K562 (cell line): ENCODE data around the gene APLF. TPM values are rescaled to one million over a fixed set of nuclear protein-coding genes. Genes with fewer than 3 reads are reported as not detected.

Experiments used
- ARHGAP35 ChIP-seq: fragments of 450-650 bp; IDR thresholded peaks from 2 replicates; pipeline ENCODE4 v1.6.1; 2018; ENCODE audit not compliant: partially characterized antibody
- BDP1 ChIP-seq: IDR thresholded peaks from 3 replicates; pipeline ENCODE4 v1.6.1; 2011; ENCODE audit not compliant: insufficient read length, insufficient read depth
- ELF1 ChIP-seq: fragments of 200-800 bp; sonication (Bioruptor generic); IDR thresholded peaks from 2 replicates; pipeline ENCODE4 v1.6.1; 2016; ENCODE audit warnings: missing genetic modification characterization, missing compliant biosample characterization
- LARP7 ChIP-seq: fragments of 450-650 bp; IDR thresholded peaks from 2 replicates; pipeline ENCODE4 v1.6.1; 2016
- NUFIP1 ChIP-seq: fragments of 450-650 bp; IDR thresholded peaks from 2 replicates; pipeline ENCODE4 v1.6.1; 2018; ENCODE audit not compliant: partially characterized antibody
- RBM17 ChIP-seq: fragments of 200-400 bp; formaldehyde crosslinking; IDR thresholded peaks from 2 replicates; pipeline ENCODE4 v1.6.1; 2017; ENCODE audit warnings: low read depth, mild to moderate bottlenecking, low read length, borderline replicate concordance
- RBM25 ChIP-seq: fragments of 200-400 bp; formaldehyde crosslinking; IDR thresholded peaks from 2 replicates; pipeline ENCODE4 v1.6.1; 2018; ENCODE audit warnings: low read length, low read depth, moderate library complexity; ENCODE audit not compliant: severe bottlenecking
- SAFB ChIP-seq: fragments of 200-400 bp; formaldehyde crosslinking; IDR thresholded peaks from 2 replicates; pipeline ENCODE4 v1.6.1; 2017; ENCODE audit warnings: low read depth, low read length, borderline replicate concordance
- SETDB1 ChIP-seq: IDR thresholded peaks from one replicate; pipeline ENCODE4 v1.6.1; 2012; ENCODE audit warnings: low read length, control low read depth, inconsistent platforms
- SIRT6 ChIP-seq: IDR thresholded peaks from one replicate; pipeline ENCODE4 v1.6.1; 2012; ENCODE audit warnings: low read depth, mild to moderate bottlenecking, control low read depth, inconsistent platforms, low read length, moderate library complexity
- TAF15 ChIP-seq: fragments of 200-400 bp; formaldehyde crosslinking; IDR thresholded peaks from 2 replicates; pipeline ENCODE4 v1.6.1; 2017; ENCODE audit warnings: mild to moderate bottlenecking, low read depth, low read length, moderate library complexity
- ZKSCAN3 ChIP-seq: fragments of 250-450 bp; sonication (Bioruptor Pico); IDR thresholded peaks from 2 replicates; pipeline ENCODE4 v1.4.0; 2020
- ZNF24 ChIP-seq: fragments of 450-650 bp; IDR thresholded peaks from 2 replicates; pipeline ENCODE4 v1.6.1; 2016
- polyA plus RNA-seq, 8 experiments: library from polyadenylated mRNA; depleted of rRNA in 4 of 8; stranded (reverse) in 5 of 8; unstranded in 3 of 8; fragments of >200 nt; fragmentation: Nextera tagmentation in 2 of 8; fragmentation: Illumina TruSeq in 1 of 8; extraction: Ambion mirVana in 2 of 8; extraction: Trizol in 1 of 8; gene quantifications; 2 replicates each; pipeline versions ENCODE4 v1.2.1 to v1.2.3, GENCODE V29; 2011 to 2014; ENCODE audit warnings: inconsistent platforms in 1 of 8, missing spikeins in 1 of 8
- total RNA-seq, 7 experiments: library from RNA; depleted of rRNA in 6 of 7; stranded (reverse); fragments of >200 nt in 6 of 7; fragmentation: Illumina TruSeq in 2 of 7; extraction: Trizol in 2 of 7; gene quantifications; 2 replicates each; pipeline versions ENCODE4 v1.2.1 to v1.2.3, GENCODE V29; 2011 to 2021; ENCODE audit warnings: low replicate concordance in 1 of 7
- TF ChIP-seq, protein P1 (sequence below): fragments of 250-450 bp; sonication (Bioruptor Pico); IDR thresholded peaks from 2 replicates; pipeline ENCODE4 v1.8.0; 2022; ENCODE audit warnings: moderate library complexity, mild to moderate bottlenecking, inconsistent platforms
- TF ChIP-seq, protein P2 (sequence below): fragments of 200-800 bp; sonication (Bioruptor generic); IDR thresholded peaks from 2 replicates; pipeline ENCODE4 v1.6.1; 2017; ENCODE audit warnings: missing genetic modification characterization, missing compliant biosample characterization
- TF ChIP-seq, protein P3 (sequence below), 2 experiments: fragments of 450-650 bp in 1 of 2; sonication (generic) in 1 of 2; formaldehyde crosslinking in 1 of 2; IDR thresholded peaks; 2 replicates each; pipeline versions ENCODE4 v1.7.1 to v1.9.0; 2016 to 2022; ENCODE audit warnings: inconsistent platforms in 1 of 2, mild to moderate bottlenecking in 1 of 2, missing genetic modification reagents in 1 of 2

APLF gene
- total and polyA plus RNA-seq, 9 of the 15 experiments (the other 6 are each of a cell fraction or from before 2014, with no cell fraction given), result 0.07 to 1.1 (median 0.71) TPM

DNA sequence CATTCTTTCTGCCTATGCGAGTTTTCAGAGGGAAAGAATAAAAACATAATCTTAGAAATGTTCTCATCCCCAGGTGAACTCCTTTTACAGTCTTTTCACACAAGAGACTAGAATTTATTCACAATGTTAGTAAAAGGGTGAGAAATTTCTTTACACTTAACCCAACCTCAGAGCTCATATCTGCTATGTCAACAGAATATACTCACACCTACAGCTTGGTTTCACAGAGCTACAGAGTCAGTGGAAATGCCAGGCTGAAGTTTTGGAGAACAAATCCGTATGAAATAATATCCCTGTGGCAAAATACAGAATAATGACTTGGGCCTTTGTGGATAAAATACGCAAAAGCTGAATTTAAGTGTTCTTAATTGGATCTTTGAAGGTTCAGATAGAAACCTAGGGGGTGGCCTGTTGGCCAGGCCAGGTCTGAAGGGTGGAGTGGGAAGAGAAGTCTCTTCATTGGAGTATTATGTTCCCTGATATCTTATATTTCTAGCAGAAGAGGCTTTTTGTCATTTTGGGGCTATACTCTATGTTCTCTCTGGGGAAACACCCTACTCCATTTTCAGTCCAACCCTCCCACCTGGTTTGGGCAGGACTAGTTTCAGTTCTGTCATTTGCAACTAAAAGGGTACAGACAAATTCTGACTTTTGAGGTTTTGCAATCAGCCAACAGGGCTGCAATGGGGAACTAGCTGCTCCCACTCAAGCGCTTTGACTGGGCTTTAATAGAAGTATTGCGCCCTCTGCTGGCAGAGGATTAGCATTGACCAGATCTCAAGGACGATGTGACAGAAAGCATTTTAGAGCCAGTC, 26.0 kb upstream of the APLF start (continued):
- TF ChIP-seq, protein P1, sequence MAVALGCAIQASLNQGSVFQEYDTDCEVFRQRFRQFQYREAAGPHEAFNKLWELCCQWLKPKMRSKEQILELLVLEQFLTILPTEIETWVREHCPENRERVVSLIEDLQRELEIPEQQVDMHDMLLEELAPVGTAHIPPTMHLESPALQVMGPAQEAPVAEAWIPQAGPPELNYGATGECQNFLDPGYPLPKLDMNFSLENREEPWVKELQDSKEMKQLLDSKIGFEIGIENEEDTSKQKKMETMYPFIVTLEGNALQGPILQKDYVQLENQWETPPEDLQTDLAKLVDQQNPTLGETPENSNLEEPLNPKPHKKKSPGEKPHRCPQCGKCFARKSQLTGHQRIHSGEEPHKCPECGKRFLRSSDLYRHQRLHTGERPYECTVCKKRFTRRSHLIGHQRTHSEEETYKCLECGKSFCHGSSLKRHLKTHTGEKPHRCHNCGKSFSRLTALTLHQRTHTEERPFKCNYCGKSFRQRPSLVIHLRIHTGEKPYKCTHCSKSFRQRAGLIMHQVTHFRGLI (CRISPR knock-in tag), result no peak
- no peak for TF ChIP-seq SAFB
- no peak for TF ChIP-seq TAF15
- no peak for TF ChIP-seq ARHGAP35
- TF ChIP-seq SETDB1, result no peak
- TF ChIP-seq BDP1, result no peak
- no peak for TF ChIP-seq NUFIP1
- no peak for TF ChIP-seq RBM17
- no peak for TF ChIP-seq ZKSCAN3
- TF ChIP-seq ELF1 (tag), result peak; percentile 46; the same call in 1 of the 2 replicates
- TF ChIP-seq, protein P2, sequence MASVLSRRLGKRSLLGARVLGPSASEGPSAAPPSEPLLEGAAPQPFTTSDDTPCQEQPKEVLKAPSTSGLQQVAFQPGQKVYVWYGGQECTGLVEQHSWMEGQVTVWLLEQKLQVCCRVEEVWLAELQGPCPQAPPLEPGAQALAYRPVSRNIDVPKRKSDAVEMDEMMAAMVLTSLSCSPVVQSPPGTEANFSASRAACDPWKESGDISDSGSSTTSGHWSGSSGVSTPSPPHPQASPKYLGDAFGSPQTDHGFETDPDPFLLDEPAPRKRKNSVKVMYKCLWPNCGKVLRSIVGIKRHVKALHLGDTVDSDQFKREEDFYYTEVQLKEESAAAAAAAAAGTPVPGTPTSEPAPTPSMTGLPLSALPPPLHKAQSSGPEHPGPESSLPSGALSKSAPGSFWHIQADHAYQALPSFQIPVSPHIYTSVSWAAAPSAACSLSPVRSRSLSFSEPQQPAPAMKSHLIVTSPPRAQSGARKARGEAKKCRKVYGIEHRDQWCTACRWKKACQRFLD (CRISPR knock-in tag), result peak; percentile 19; the same call in 1 of the 2 replicates
- TF ChIP-seq SIRT6, result no peak
- TF ChIP-seq ZNF24, result no peak
- no peak for TF ChIP-seq RBM25
- TF ChIP-seq, protein P3, sequence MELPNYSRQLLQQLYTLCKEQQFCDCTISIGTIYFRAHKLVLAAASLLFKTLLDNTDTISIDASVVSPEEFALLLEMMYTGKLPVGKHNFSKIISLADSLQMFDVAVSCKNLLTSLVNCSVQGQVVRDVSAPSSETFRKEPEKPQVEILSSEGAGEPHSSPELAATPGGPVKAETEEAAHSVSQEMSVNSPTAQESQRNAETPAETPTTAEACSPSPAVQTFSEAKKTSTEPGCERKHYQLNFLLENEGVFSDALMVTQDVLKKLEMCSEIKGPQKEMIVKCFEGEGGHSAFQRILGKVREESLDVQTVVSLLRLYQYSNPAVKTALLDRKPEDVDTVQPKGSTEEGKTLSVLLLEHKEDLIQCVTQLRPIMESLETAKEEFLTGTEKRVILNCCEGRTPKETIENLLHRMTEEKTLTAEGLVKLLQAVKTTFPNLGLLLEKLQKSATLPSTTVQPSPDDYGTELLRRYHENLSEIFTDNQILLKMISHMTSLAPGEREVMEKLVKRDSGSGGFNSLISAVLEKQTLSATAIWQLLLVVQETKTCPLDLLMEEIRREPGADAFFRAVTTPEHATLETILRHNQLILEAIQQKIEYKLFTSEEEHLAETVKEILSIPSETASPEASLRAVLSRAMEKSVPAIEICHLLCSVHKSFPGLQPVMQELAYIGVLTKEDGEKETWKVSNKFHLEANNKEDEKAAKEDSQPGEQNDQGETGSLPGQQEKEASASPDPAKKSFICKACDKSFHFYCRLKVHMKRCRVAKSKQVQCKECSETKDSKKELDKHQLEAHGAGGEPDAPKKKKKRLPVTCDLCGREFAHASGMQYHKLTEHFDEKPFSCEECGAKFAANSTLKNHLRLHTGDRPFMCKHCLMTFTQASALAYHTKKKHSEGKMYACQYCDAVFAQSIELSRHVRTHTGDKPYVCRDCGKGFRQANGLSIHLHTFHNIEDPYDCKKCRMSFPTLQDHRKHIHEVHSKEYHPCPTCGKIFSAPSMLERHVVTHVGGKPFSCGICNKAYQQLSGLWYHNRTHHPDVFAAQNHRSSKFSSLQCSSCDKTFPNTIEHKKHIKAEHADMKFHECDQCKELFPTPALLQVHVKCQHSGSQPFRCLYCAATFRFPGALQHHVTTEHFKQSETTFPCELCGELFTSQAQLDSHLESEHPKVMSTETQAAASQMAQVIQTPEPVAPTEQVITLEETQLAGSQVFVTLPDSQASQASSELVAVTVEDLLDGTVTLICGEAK (IDR thresholded peaks at IDR 0.05), result no peak
- TF ChIP-seq, protein P3 (CRISPR knock-in tag; IDR thresholded peaks at IDR 0.05), result no peak
- no peak for TF ChIP-seq LARP7
